GM12892 (cell line): Measurements from ENCODE around the gene SORBS2.

Experiments used
- POLR2A ChIP-seq: IDR thresholded peaks from 2 replicates; pipeline ENCODE4 v1.6.1; 2011; ENCODE audit warnings: low read depth, low read length, control low read depth
- POLR2AphosphoS5 ChIP-seq: IDR thresholded peaks from 2 replicates; pipeline ENCODE4 v1.6.1; 2011; ENCODE audit warnings: low read depth, low read length, control low read depth
- TAF1 ChIP-seq: IDR thresholded peaks from 2 replicates; pipeline ENCODE4 v1.6.1; 2011; ENCODE audit warnings: low read depth, mild to moderate bottlenecking, control low read depth, low read length, borderline replicate concordance

- TF ChIP-seq POLR2A (no peak), POLR2AphosphoS5 (no peak), TAF1 (no peak)
These were observed 23.8 kb upstream of the SORBS2 start for GRCh38 chr4:185835814-185836213.
